ENCODE results near the gene BRSK2.
"Not testable (repeated sequence)": the region's sequence is repeated elsewhere in the genome, so short reads cannot be mapped to it uniquely, and the experiment has no call there.

Gene BRSK2

DNA sequence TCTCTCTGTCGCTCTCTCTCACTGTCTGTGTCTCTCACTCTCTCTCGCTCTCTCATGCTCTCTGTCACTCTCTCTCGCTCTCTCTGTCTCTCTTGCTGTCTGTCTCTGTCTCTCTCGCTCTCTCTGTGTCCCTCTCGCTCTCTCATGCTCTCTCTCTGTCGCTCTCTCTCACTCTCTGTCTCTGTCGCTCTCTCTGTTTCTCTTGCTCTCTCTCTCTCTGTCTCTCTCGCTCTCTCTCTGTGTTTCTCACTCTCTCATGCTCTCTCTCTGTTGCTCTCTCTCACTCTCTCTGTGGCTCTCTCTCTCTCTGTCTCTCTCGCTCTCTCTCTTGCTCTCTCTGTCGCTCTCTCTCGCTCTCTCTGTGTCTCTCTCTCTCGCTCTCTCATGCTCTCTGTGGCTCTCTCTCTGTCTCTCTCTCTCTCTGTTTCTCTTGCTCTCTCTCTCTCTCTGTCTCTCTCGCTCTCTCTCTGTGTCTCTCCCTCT lies 33.2 kb upstream of the BRSK2 start:
- Histone ChIP-seq H3K4me3 (ENCODE audit: low read depth, low read length, poor library complexity, severe bottlenecking) (no peak overlapping the region), H3K27me3 (ENCODE audit: insufficient read depth, low read length) (peaks cover 5% of the 10 kb centered on the region; the same call in 1 of the 2 replicates), H2AFZ (ENCODE audit: low read length) (no peak overlapping the region), H3K36me3 (ENCODE audit: insufficient read depth, low read length) (no peaks in the 10 kb centered on the region), H4K20me1 (ENCODE audit: insufficient read depth, low read length) (no peaks in the 10 kb centered on the region), H3K4me2 (ENCODE audit: low read length) (no peak overlapping the region), H3F3A (ENCODE audit: insufficient read depth, low read length) (no peaks in the 10 kb centered on the region), H3K4me1 (ENCODE audit: insufficient read depth, low read length, severe bottlenecking) (no peaks in the 10 kb centered on the region), H3K9me3 (ENCODE audit: low read length) (no peaks in the 10 kb centered on the region), H3K9me2 (ENCODE audit: low read depth, low read length) (no peaks in the 10 kb centered on the region), H3K9ac (ENCODE audit: low read length) (no peak overlapping the region), H3K27ac (ENCODE audit: low read depth, low read length, poor library complexity, severe bottlenecking) (no peak overlapping the region), H3K79me2 (ENCODE audit: insufficient read depth, low read length) (no peaks in the 10 kb centered on the region)
- TF ChIP-seq, protein P1, sequence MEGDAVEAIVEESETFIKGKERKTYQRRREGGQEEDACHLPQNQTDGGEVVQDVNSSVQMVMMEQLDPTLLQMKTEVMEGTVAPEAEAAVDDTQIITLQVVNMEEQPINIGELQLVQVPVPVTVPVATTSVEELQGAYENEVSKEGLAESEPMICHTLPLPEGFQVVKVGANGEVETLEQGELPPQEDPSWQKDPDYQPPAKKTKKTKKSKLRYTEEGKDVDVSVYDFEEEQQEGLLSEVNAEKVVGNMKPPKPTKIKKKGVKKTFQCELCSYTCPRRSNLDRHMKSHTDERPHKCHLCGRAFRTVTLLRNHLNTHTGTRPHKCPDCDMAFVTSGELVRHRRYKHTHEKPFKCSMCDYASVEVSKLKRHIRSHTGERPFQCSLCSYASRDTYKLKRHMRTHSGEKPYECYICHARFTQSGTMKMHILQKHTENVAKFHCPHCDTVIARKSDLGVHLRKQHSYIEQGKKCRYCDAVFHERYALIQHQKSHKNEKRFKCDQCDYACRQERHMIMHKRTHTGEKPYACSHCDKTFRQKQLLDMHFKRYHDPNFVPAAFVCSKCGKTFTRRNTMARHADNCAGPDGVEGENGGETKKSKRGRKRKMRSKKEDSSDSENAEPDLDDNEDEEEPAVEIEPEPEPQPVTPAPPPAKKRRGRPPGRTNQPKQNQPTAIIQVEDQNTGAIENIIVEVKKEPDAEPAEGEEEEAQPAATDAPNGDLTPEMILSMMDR (IDR thresholded peaks at IDR 0.05; ENCODE audit: low read length), result no peak
- TF ChIP-seq EZH2 (IDR thresholded peaks at IDR 0.05; ENCODE audit: borderline replicate concordance, low read length), result no peak

DNA sequence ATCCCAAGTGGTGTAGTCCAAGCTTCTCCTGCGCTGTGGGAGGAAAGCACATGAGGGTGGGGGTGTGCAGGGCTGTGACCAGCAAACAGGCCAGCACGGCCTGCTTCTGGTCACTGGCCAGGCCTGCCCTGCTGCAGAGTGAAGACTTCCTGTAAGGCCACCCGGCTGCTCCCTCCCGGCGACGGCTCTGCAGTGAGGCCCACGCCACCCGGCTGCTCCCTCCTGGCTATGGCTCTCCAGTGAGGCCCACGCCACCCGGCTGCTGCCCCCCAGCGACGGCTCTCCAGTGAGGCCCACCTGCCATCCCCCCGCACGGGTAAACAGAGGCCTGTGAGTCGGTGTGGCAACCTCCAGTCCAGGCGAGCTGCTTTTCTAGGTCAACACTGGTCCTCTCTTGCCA lies 31.4 kb upstream of the BRSK2 start:
- H3K27ac ChIP-seq (ENCODE audit: low read depth, low read length, poor library complexity, severe bottlenecking), result no peak overlapping the region
- no peak overlapping the region for H3K4me2 ChIP-seq (ENCODE audit: low read length)
- H3K36me3 ChIP-seq (ENCODE audit: insufficient read depth, low read length), result no peaks in the 10 kb centered on the region
- H3F3A ChIP-seq (ENCODE audit: insufficient read depth, low read length), result no peaks in the 10 kb centered on the region
- no peak overlapping the region for H3K9ac ChIP-seq (ENCODE audit: low read length)
- no peak overlapping the region for H3K4me3 ChIP-seq (ENCODE audit: low read depth, low read length, poor library complexity, severe bottlenecking)
- no peaks in the 10 kb centered on the region for H4K20me1 ChIP-seq (ENCODE audit: insufficient read depth, low read length)
- H2AFZ ChIP-seq (ENCODE audit: low read length), result no peak overlapping the region
- H3K9me3 ChIP-seq (ENCODE audit: low read length), result no peaks in the 10 kb centered on the region
- peaks cover 5% of the 10 kb centered on the region; the same call in 1 of the 2 replicates for H3K27me3 ChIP-seq (ENCODE audit: insufficient read depth, low read length)
- no peaks in the 10 kb centered on the region for H3K9me2 ChIP-seq (ENCODE audit: low read depth, low read length)
- H3K4me1 ChIP-seq (ENCODE audit: insufficient read depth, low read length, severe bottlenecking), result no peaks in the 10 kb centered on the region
- H3K79me2 ChIP-seq (ENCODE audit: insufficient read depth, low read length), result no peaks in the 10 kb centered on the region
- TF ChIP-seq, protein P1 (IDR thresholded peaks at IDR 0.05; ENCODE audit: low read length), result no peak
- no peak for TF ChIP-seq EZH2 (IDR thresholded peaks at IDR 0.05; ENCODE audit: borderline replicate concordance, low read length)

DNA sequence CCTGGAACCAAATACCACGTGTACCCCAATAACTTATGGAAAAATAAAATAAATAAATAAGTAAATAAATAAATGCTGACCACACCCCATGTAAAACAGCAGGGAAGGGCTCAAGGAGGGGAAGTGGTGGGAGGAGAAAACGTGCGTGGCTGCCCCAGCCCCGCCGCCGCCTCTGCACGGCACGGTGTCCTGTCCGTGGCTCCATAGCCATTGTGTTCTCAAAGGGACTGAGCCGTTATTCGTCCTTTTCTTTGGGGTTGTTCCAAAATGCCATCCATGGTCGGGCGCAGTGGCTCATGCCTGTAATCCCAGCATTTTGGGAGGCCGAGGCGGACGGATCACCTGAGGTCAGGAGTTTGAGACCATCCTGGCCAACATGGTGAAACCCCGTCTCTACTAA lies 30.8 kb upstream of the BRSK2 start:
- not testable (repeated sequence) for H3K79me2 ChIP-seq (ENCODE audit: insufficient read depth, low read length); H2AFZ ChIP-seq (ENCODE audit: low read length); H3K9ac ChIP-seq (ENCODE audit: low read length); H3K9me3 ChIP-seq (ENCODE audit: low read length); H3K36me3 ChIP-seq (ENCODE audit: insufficient read depth, low read length); H3K4me2 ChIP-seq (ENCODE audit: low read length); H3K4me1 ChIP-seq (ENCODE audit: insufficient read depth, low read length, severe bottlenecking); H4K20me1 ChIP-seq (ENCODE audit: insufficient read depth, low read length); H3K4me3 ChIP-seq (ENCODE audit: low read depth, low read length, poor library complexity, severe bottlenecking); H3F3A ChIP-seq (ENCODE audit: insufficient read depth, low read length); H3K9me2 ChIP-seq (ENCODE audit: low read depth, low read length); H3K27ac ChIP-seq (ENCODE audit: low read depth, low read length, poor library complexity, severe bottlenecking); H3K27me3 ChIP-seq (ENCODE audit: insufficient read depth, low read length)

DNA sequence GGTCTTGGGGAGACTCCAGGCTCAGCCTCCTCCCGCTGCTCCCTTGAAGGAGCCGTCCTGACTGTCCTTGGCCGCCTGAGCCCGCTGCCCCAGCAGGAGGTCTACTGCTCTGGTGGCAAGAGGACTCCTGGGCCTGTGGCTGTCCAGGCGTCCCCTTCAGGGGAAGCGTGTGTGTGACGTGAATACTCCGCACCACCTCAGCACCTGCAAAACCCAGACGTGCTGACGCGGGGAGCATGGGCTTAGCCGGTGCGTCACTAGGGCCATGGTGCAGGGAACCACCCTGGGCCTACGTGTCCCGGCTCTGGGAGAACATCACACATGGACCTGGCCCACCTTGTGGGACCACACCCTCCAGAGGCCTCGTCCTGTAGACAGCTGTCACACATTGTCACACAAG lies 30.2 kb upstream of the BRSK2 start:
- no peaks in the 10 kb centered on the region for H4K20me1 ChIP-seq (ENCODE audit: insufficient read depth, low read length)
- TF ChIP-seq, protein P1 (IDR thresholded peaks at IDR 0.05; ENCODE audit: low read length), result no peak
- no peak for TF ChIP-seq EZH2 (IDR thresholded peaks at IDR 0.05; ENCODE audit: borderline replicate concordance, low read length)
- no peak overlapping the region for H3K4me3 ChIP-seq (ENCODE audit: low read depth, low read length, poor library complexity, severe bottlenecking)
- H3K79me2 ChIP-seq (ENCODE audit: insufficient read depth, low read length), result no peaks in the 10 kb centered on the region
- no peaks in the 10 kb centered on the region for H3K4me1 ChIP-seq (ENCODE audit: insufficient read depth, low read length, severe bottlenecking)
- H3K27ac ChIP-seq (ENCODE audit: low read depth, low read length, poor library complexity, severe bottlenecking), result no peak overlapping the region
- no peak overlapping the region for H2AFZ ChIP-seq (ENCODE audit: low read length)
- no peaks in the 10 kb centered on the region for H3K9me2 ChIP-seq (ENCODE audit: low read depth, low read length)
- no peaks in the 10 kb centered on the region for H3K36me3 ChIP-seq (ENCODE audit: insufficient read depth, low read length)
- H3K9me3 ChIP-seq (ENCODE audit: low read length), result no peaks in the 10 kb centered on the region
- H3K4me2 ChIP-seq (ENCODE audit: low read length), result no peak overlapping the region
- no peak overlapping the region for H3K9ac ChIP-seq (ENCODE audit: low read length)
- H3K27me3 ChIP-seq (ENCODE audit: insufficient read depth, low read length), result 0 out of 2 replicates have a peak, but pooled peaks cover under 1% of the 10 kb centered on the region
- H3F3A ChIP-seq (ENCODE audit: insufficient read depth, low read length), result no peaks in the 10 kb centered on the region
